ENCODE results near the gene ZFP82.

The ZFP82 gene

DNA sequence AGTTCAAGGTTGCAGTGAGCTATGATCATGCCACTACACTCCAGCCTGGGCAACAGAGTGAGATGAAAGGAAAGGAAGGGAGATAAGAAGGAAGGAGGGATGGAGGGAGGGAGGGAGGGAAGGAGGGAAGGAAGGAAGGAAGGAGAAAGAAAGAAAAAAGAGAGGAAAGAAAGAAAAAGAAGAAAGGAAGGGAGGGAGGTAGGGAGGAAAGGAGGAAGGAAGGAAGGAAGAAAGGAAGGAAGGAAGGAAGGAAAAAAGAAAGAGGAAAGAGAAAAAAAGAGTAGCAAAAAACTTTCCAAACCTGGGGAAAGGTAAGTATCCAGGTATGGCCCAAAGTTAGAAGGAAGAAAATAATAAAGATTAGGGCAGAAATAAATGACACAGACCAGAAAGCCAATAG, 46.6 kb downstream of the ZFP82 start:
- DNase-seq, result no peak

DNA sequence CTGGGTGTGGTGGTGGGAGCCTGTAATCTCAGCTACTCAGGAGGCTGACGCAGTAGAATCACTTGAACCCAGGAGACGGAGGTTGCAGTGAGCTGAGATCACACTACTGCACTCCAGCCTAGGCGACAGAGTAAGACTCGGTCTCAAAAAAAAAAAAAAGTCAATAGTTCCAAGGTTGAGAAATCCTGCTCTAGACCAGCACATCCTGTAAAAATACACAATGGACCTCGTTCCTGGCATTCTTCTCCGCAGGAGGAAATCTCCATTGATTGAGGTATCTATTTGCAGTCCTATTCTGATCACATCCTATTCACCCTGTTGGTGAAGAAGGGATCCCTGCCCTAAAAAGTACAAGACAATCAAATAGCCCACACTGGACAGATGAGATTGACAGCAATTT, 54.6 kb downstream of the ZFP82 start:
- no peak for DNase-seq
